Panc1 (cell line): ENCODE data around the gene KRT7. TPM values are rescaled to one million over a fixed set of nuclear protein-coding genes. Genes with fewer than 3 reads are reported as not detected.

ENCODE experiments used
- ATAC-seq: fragments of 200-7000 bp; cut with Tn5 transposase; 2 replicates; pipeline ENCODE4 v1.9.1; 2020; ENCODE audit warnings: mild to moderate bottlenecking, moderate library complexity
- BruUV-seq: library from RNA; stranded (reverse); fragments of 400-500 nt; replicated peaks from 2 replicates; lab custom pipeline; 2021; lab: Mats Ljungman, UMichigan
- CTCF ChIA-PET: fragments of 300-600 bp; sonication (Branson Sonifier 250); formaldehyde crosslinking; loops from one replicate; lab custom pipeline; 2022; ENCODE audit warnings: antibody characterized with exemption; lab: Charles Lee
- POLR2A ChIA-PET: fragments of 300-600 bp; sonication (Branson Sonifier 250); formaldehyde crosslinking; loops from one replicate; lab custom pipeline; 2022; ENCODE audit warnings: antibody characterized with exemption; lab: Charles Lee
- DNase-seq: peaks from one replicate; pipeline ENCODE4 v3.0.0-alpha.2; 2010; ENCODE audit warnings: low read depth, low spot score
- H3K27ac ChIP-seq: 2 replicates; pipeline ENCODE4 v1.5.1; 2011; ENCODE audit warnings: mild to moderate bottlenecking, low read length, inconsistent platforms
- H3K27me3 ChIP-seq: fragments of 200-500 bp; sonication (Bioruptor generic); 2 replicates; pipeline ENCODE4 v1.6.0; 2014; ENCODE audit warnings: low read length, inconsistent platforms; ENCODE audit not compliant: control insufficient read depth, insufficient read depth
- H3K36me3 ChIP-seq: fragments of 200-500 bp; sonication (Bioruptor generic); 2 replicates; pipeline ENCODE4 v1.5.1; 2014; ENCODE audit warnings: inconsistent platforms, mild to moderate bottlenecking, low read length, moderate library complexity; ENCODE audit not compliant: control insufficient read depth, insufficient read depth
- H3K4me1 ChIP-seq: 2 replicates; pipeline ENCODE4 v1.5.1; 2011; ENCODE audit warnings: inconsistent platforms, mild to moderate bottlenecking, low read length, moderate library complexity; ENCODE audit not compliant: control insufficient read depth, insufficient read depth
- H3K4me3 ChIP-seq, 2 experiments: 2 replicates each; pipeline ENCODE4 v1.5.1; 2011 to 2012; ENCODE audit warnings: low read depth in 2 of 2, low read length in 2 of 2, mild to moderate bottlenecking in 2 of 2, inconsistent platforms in 1 of 2, moderate library complexity in 1 of 2
- H3K9me3 ChIP-seq: fragments of 200-500 bp; sonication (Bioruptor generic); 2 replicates; pipeline ENCODE4 v1.5.1; 2014; ENCODE audit warnings: low read depth, mild to moderate bottlenecking, inconsistent platforms, low read length, moderate library complexity; ENCODE audit not compliant: control insufficient read depth, insufficient read depth
- POLR2AphosphoS5 ChIP-seq: IDR thresholded peaks from 2 replicates; pipeline ENCODE4 v1.6.1; 2012; ENCODE audit warnings: mild to moderate bottlenecking, low read depth, low read length, moderate library complexity
- SIN3A ChIP-seq: IDR thresholded peaks from 2 replicates; pipeline ENCODE4 v1.6.1; 2012; ENCODE audit warnings: low read depth, mild to moderate bottlenecking, low read length, moderate library complexity, borderline replicate concordance; ENCODE audit not compliant: insufficient read depth
- TCF7L2 ChIP-seq: IDR thresholded peaks from 2 replicates; pipeline ENCODE4 v1.6.1; 2011; ENCODE audit warnings: mild to moderate bottlenecking, low read depth, low read length, inconsistent platforms
- in situ Hi-C: cut with HindIII; loops from 2 replicates; pipeline ENCODE4 v1.10.0; 2016; ENCODE audit warnings: low sequenced_read_pairs, low pct_unique_long_range_greater_than_20kb
- intact Hi-C: fragments of 100-400 bp; cut with micrococcal nuclease; formaldehyde crosslinking; loops from one replicate; pipeline ENCODE4 v1.10.0; 2022; ENCODE audit not compliant: unreplicated experiment
- total RNA-seq: library from RNA; stranded (reverse); gene quantifications from one replicate; pipeline ENCODE4 v1.2.1, GENCODE V29; 2021; ENCODE audit not compliant: unreplicated experiment
- TF ChIP-seq, protein P1 (sequence below): fragments of 450-650 bp; IDR thresholded peaks from 2 replicates; pipeline ENCODE4 v1.5.1; 2017; ENCODE audit warnings: mild to moderate bottlenecking
- TF ChIP-seq, protein P2 (sequence below), 2 experiments: IDR thresholded peaks; 2 replicates each; pipeline ENCODE4 v1.6.1; 2011 to 2012; ENCODE audit warnings: low read depth in 2 of 2, control low read depth in 1 of 2, low read length in 1 of 2, mild to moderate bottlenecking in 1 of 2, moderate library complexity in 1 of 2; ENCODE audit not compliant: insufficient read depth in 1 of 2

KRT7 gene
- total RNA-seq, 1 experiment from 2014 or later, result 16.8 TPM

DNA sequence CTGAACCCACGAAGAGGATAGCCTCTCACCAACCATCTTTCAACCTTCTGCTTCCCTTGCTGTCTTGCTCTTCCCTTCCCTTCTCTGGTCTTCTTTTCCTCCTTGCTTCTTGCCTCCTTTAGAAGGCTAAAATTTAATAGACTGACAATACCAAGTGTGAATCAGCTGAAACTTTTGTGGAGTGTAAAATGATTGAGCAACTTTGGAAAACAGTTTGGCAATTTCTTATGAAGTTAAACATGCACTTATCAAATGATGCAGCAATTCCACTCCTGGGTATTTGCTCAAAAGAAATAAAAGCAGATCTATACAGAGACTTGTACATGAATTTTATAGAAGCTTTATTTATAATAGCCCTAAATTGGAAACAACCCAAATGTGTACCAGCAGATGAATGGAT, 38.1 kb downstream of the KRT7 start:
- DNase-seq (no peak), ATAC-seq (no peak)
- intact Hi-C loops, result loop anchor here (10.0 kb wide), 1 partner anchor 46 kb away; no protein-coding TSS in a partner anchor
- BruUV-seq, result no TSS peak
- H3K27ac ChIP-seq, result no peak overlapping the region
- CTCF ChIA-PET, result no interaction called here
- H3K9me3 ChIP-seq, result no peaks in the 10 kb centered on the region
- H3K36me3 ChIP-seq, result no peaks in the 10 kb centered on the region
- no peak for TF ChIP-seq SIN3A
- no peak for TF ChIP-seq POLR2AphosphoS5
- TF ChIP-seq, protein P1, sequence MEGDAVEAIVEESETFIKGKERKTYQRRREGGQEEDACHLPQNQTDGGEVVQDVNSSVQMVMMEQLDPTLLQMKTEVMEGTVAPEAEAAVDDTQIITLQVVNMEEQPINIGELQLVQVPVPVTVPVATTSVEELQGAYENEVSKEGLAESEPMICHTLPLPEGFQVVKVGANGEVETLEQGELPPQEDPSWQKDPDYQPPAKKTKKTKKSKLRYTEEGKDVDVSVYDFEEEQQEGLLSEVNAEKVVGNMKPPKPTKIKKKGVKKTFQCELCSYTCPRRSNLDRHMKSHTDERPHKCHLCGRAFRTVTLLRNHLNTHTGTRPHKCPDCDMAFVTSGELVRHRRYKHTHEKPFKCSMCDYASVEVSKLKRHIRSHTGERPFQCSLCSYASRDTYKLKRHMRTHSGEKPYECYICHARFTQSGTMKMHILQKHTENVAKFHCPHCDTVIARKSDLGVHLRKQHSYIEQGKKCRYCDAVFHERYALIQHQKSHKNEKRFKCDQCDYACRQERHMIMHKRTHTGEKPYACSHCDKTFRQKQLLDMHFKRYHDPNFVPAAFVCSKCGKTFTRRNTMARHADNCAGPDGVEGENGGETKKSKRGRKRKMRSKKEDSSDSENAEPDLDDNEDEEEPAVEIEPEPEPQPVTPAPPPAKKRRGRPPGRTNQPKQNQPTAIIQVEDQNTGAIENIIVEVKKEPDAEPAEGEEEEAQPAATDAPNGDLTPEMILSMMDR, result no peak
- TF ChIP-seq, protein P2, sequence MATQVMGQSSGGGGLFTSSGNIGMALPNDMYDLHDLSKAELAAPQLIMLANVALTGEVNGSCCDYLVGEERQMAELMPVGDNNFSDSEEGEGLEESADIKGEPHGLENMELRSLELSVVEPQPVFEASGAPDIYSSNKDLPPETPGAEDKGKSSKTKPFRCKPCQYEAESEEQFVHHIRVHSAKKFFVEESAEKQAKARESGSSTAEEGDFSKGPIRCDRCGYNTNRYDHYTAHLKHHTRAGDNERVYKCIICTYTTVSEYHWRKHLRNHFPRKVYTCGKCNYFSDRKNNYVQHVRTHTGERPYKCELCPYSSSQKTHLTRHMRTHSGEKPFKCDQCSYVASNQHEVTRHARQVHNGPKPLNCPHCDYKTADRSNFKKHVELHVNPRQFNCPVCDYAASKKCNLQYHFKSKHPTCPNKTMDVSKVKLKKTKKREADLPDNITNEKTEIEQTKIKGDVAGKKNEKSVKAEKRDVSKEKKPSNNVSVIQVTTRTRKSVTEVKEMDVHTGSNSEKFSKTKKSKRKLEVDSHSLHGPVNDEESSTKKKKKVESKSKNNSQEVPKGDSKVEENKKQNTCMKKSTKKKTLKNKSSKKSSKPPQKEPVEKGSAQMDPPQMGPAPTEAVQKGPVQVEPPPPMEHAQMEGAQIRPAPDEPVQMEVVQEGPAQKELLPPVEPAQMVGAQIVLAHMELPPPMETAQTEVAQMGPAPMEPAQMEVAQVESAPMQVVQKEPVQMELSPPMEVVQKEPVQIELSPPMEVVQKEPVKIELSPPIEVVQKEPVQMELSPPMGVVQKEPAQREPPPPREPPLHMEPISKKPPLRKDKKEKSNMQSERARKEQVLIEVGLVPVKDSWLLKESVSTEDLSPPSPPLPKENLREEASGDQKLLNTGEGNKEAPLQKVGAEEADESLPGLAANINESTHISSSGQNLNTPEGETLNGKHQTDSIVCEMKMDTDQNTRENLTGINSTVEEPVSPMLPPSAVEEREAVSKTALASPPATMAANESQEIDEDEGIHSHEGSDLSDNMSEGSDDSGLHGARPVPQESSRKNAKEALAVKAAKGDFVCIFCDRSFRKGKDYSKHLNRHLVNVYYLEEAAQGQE (IDR thresholded peaks at IDR 0.05; ENCODE audit: insufficient read depth in 1 of 2, low read depth in 2 of 2, low read length in 1 of 2), result no peak
- no peak for TF ChIP-seq TCF7L2
- no peaks in the 10 kb centered on the region for H3K27me3 ChIP-seq
- H3K4me1 ChIP-seq, result peaks cover 3% of the 10 kb centered on the region; the same call in 1 of the 2 replicates
- in situ Hi-C loops, result no loop called here
- POLR2A ChIA-PET, result no interaction called here
- no peak overlapping the region for H3K4me3 ChIP-seq

DNA sequence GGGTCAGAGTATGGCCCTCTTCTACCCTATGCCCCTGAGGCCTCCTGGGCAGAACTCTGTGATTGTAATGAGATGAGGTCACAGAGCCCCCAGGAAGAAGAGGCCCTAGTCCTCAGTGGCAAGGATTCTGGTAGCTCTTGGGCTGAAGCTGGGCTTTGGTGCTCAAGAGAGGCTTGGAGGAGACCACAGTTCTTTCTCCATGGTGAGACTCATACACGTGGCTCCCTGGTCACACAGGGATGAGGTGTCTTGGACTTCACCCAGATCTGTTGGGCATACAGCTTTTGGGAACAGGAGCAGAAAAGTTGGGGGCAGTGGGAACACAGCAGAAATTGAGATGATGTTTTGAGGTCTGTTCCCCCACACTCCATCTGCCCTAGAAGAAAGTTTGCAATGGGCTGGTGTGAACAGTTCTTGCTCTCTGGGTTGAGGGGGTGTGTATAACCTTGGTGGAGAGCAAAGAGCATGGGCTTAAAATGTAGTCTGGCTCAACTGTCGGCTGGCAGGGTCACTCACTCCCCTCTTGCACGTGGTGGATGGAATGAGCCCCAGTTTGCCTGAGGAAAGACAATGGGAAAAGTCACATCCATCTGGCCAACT, 41.6 kb downstream of the KRT7 start, which contains the start of gene KRT86:
TSS of gene KRT86 (plus strand) at position 125 of the 600 bp plus-strand sequence. CDS start 27,272 bp downstream, outside the sequence.
- no TSS peak for BruUV-seq
- H3K27ac ChIP-seq, result peak within 1 kb of the TSS; percentile 46
- no peaks in the 10 kb centered on the region for H3K36me3 ChIP-seq
- ATAC-seq (no peak), DNase-seq (no peak)
- no peaks in the 10 kb centered on the region for H3K27me3 ChIP-seq
- H3K4me3 ChIP-seq, result no peak within 1 kb of the TSS
- POLR2A ChIA-PET, result no interaction called here
- no peaks in the 10 kb centered on the region for H3K9me3 ChIP-seq
- TF ChIP-seq, protein P2 (IDR thresholded peaks at IDR 0.05; ENCODE audit: insufficient read depth in 1 of 2, low read depth in 2 of 2, low read length in 1 of 2), result no peak
- TF ChIP-seq, protein P1, result no peak
- no peak for TF ChIP-seq POLR2AphosphoS5
- no peak for TF ChIP-seq SIN3A
- no peak for TF ChIP-seq TCF7L2
- CTCF ChIA-PET, result no interaction called here
- intact Hi-C loops, result loop anchor here (10.0 kb wide), 1 partner anchor 50 kb away; no protein-coding TSS in a partner anchor
- in situ Hi-C loops, result no loop called here
- peaks cover 16% of the 10 kb centered on the region for H3K4me1 ChIP-seq
